Activated T-helper 17 cell treated with anti-CD3 and anti-CD28 coated beads, Interleukin-2, amount 50 U/mL, for 72 hours (primary cell): Measurements from ENCODE around the gene CCL25. TPM values are rescaled to one million over a fixed set of nuclear protein-coding genes. Genes with fewer than 3 reads are reported as not detected.

Experiments used
- ATAC-seq: fragments of 150-1000 bp; cut with Tn5 transposase; replicated peaks from 2 replicates; pipeline ENCODE4 v1.10.0; 2021; ENCODE audit warnings: mild to moderate bottlenecking, moderate library complexity
- H3K27ac Mint-ChIP-seq: one replicate; pipeline ENCODE4 v1.8.0; 2022; ENCODE audit warnings: mixed read lengths
- H3K27me3 Mint-ChIP-seq: one replicate; pipeline ENCODE4 v1.8.0; 2022; ENCODE audit warnings: mixed read lengths
- H3K36me3 Mint-ChIP-seq: one replicate; pipeline ENCODE4 v1.8.0; 2022; ENCODE audit warnings: low read depth, mild to moderate bottlenecking, mixed read lengths
- H3K4me1 Mint-ChIP-seq: one replicate; pipeline ENCODE4 v1.8.0; 2022; ENCODE audit warnings: mixed read lengths
- H3K4me3 Mint-ChIP-seq: one replicate; pipeline ENCODE4 v1.8.0; 2022; ENCODE audit warnings: mild to moderate bottlenecking, mixed read lengths
- H3K9me3 Mint-ChIP-seq: one replicate; pipeline ENCODE4 v1.8.0; 2022; ENCODE audit warnings: mixed read lengths
- total RNA-seq, 2 donors: library from RNA; stranded (reverse); gene quantifications; one replicate each; pipeline ENCODE4 v1.2.3, GENCODE V29; 2022

CCL25 gene
- total RNA-seq, 2 donors from 2014 or later, result 0.48 TPM; not detected in 1

- no peak for ATAC-seq
- Mint-ChIP-seq H3K9me3 (no peaks in the 10 kb centered on the region), H3K27me3 (peaks cover 10% of the 10 kb centered on the region), H3K27ac (no peak overlapping the region), H3K4me1 (no peaks in the 10 kb centered on the region), H3K4me3 (no peak overlapping the region), H3K36me3 (no peaks in the 10 kb centered on the region)
These were observed 54.8 kb downstream of the CCL25 start for GRCh38 chr19:8107301-8107903.

- Mint-ChIP-seq H3K36me3 (no peaks in the 10 kb centered on the region), H3K4me1 (no peaks in the 10 kb centered on the region), H3K27me3 (peaks cover 4% of the 10 kb centered on the region), H3K27ac (no peak overlapping the region), H3K4me3 (no peak overlapping the region), H3K9me3 (no peaks in the 10 kb centered on the region)
- no peak for ATAC-seq
These were observed 56.2 kb downstream of the CCL25 start for GRCh38 chr19:8108560-8109445.

- ATAC-seq, result no peak
- Mint-ChIP-seq H3K27ac (no peak overlapping the region), H3K27me3 (peaks cover 4% of the 10 kb centered on the region), H3K4me3 (no peak overlapping the region), H3K4me1 (no peaks in the 10 kb centered on the region), H3K9me3 (no peaks in the 10 kb centered on the region), H3K36me3 (no peaks in the 10 kb centered on the region)
These were observed 56.9 kb downstream of the CCL25 start for GRCh38 chr19:8109455-8109854.

- Mint-ChIP-seq H3K36me3 (no peaks in the 10 kb centered on the region), H3K27me3 (peaks cover 4% of the 10 kb centered on the region), H3K4me3 (no peak overlapping the region), H3K9me3 (no peaks in the 10 kb centered on the region), H3K27ac (no peak overlapping the region), H3K4me1 (no peaks in the 10 kb centered on the region)
- ATAC-seq, result no peak
These were observed 57.5 kb downstream of the CCL25 start for GRCh38 chr19:8109890-8110662.

GRCh38 chr19:8110931-8111330 lies 58.4 kb downstream of the CCL25 start:
- no peak overlapping the region for H3K27ac Mint-ChIP-seq
- no peaks in the 10 kb centered on the region for H3K4me1 Mint-ChIP-seq
- H3K9me3 Mint-ChIP-seq, result no peaks in the 10 kb centered on the region
- H3K4me3 Mint-ChIP-seq, result no peak overlapping the region
- H3K27me3 Mint-ChIP-seq, result no peaks in the 10 kb centered on the region
- no peaks in the 10 kb centered on the region for H3K36me3 Mint-ChIP-seq
- ATAC-seq, result no peak

- no peaks in the 10 kb centered on the region for H3K4me1 Mint-ChIP-seq
- no peaks in the 10 kb centered on the region for H3K9me3 Mint-ChIP-seq
- ATAC-seq, result no peak
- no peak overlapping the region for H3K27ac Mint-ChIP-seq
- no peak overlapping the region for H3K4me3 Mint-ChIP-seq
- no peaks in the 10 kb centered on the region for H3K27me3 Mint-ChIP-seq
- H3K36me3 Mint-ChIP-seq, result no peaks in the 10 kb centered on the region
These were observed 58.8 kb downstream of the CCL25 start for GRCh38 chr19:8111376-8111775.

Other genes starting within 250 kb of the CCL25 start
- gene EVI5L, start 222.5 kb upstream of the CCL25 start, total RNA-seq, result 1 to 10 TPM; 3.6 to 4.5 TPM
- under 1 TPM; 0.19 to 0.21 TPM for gene PRR36, start 178.4 kb upstream of the CCL25 start, total RNA-seq
- gene LRRC8E, start 164.2 kb upstream of the CCL25 start, total RNA-seq, result not detected
- gene MAP2K7, start 148.9 kb upstream of the CCL25 start, total RNA-seq, result 10 to 100 TPM; 39.0 to 46.3 TPM
- gene TGFBR3L, start 137.9 kb upstream of the CCL25 start, total RNA-seq, result 1 to 10 TPM; 3.7 to 7.6 TPM
- gene SNAPC2, start 132.4 kb upstream of the CCL25 start, total RNA-seq, result 10 to 100 TPM; 16.4 to 20.9 TPM
- gene CTXN1, start 126.6 kb upstream of the CCL25 start, total RNA-seq, result under 1 TPM in 1 of 2 donors, not detected in 1; 0.19 TPM
- 10 to 100 TPM; 49.8 to 81.5 TPM for gene TIMM44, start 109.1 kb upstream of the CCL25 start, total RNA-seq
- gene ELAVL1, start 47.1 kb upstream of the CCL25 start, total RNA-seq, result 100 to 1,000 TPM in 1 of 2 donors, 10 to 100 TPM in 1; 81.6 to 155 TPM
- under 1 TPM in 1 of 2 donors, not detected in 1; 0.05 TPM for gene FBN3, start 96.8 kb downstream of the CCL25 start, total RNA-seq
- 10 to 100 TPM; 14.7 to 33.0 TPM for gene CERS4, start 156.6 kb downstream of the CCL25 start, total RNA-seq